ENCODE results near the gene NPR2. TPM values are rescaled to one million over a fixed set of nuclear protein-coding genes. Genes with fewer than 3 reads are reported as not detected.

Gene NPR2
- total RNA-seq, 1 donor from 2014 or later: 40.2 TPM

DNA sequence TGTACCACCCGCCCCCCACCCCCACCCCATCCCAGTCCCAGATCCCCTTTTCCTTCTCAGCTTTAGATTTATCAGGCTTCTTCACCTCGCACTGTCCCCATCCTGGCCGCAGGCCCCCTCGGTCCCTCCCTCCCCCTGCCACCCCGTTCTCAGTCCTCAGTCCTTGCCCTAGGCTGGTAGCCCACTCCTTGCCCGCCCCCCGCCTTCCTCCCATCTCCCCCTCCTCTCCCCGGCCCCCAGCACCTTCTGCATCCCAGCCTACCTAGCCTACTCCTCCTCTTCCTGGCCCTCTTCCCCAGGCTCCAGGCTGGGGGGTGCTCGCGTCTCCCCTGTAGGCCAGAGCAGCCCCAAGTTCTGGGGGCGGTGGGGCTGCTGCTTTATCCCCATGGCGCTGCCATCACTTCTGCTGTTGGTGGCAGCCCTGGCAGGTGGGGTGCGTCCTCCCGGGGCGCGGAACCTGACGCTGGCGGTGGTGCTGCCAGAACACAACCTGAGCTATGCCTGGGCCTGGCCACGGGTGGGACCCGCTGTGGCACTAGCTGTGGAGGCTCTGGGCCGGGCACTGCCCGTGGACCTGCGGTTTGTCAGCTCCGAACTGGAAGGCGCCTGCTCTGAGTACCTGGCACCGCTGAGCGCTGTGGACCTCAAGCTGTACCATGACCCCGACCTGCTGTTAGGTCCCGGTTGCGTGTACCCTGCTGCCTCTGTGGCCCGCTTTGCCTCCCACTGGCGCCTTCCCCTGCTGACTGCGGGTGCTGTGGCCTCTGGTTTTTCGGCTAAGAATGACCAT is 828 bp downstream of the NPR2 start:
- TF ChIP-seq, protein P1, sequence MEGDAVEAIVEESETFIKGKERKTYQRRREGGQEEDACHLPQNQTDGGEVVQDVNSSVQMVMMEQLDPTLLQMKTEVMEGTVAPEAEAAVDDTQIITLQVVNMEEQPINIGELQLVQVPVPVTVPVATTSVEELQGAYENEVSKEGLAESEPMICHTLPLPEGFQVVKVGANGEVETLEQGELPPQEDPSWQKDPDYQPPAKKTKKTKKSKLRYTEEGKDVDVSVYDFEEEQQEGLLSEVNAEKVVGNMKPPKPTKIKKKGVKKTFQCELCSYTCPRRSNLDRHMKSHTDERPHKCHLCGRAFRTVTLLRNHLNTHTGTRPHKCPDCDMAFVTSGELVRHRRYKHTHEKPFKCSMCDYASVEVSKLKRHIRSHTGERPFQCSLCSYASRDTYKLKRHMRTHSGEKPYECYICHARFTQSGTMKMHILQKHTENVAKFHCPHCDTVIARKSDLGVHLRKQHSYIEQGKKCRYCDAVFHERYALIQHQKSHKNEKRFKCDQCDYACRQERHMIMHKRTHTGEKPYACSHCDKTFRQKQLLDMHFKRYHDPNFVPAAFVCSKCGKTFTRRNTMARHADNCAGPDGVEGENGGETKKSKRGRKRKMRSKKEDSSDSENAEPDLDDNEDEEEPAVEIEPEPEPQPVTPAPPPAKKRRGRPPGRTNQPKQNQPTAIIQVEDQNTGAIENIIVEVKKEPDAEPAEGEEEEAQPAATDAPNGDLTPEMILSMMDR (IDR thresholded peaks at IDR 0.05): no peak
- no peaks in the 10 kb centered on the region for H3K27me3 Mint-ChIP-seq (ENCODE audit: low read depth)
- H3K4me1 Mint-ChIP-seq (ENCODE audit: low read depth): peaks cover 49% of the 10 kb centered on the region
- DNase-seq (ENCODE audit: low spot score): no peak
- peak overlapping the region; percentile 63 for H3K4me3 Mint-ChIP-seq (ENCODE audit: unreplicated experiment)
- no peaks in the 10 kb centered on the region for H3K9me3 Mint-ChIP-seq (ENCODE audit: low read depth)
- no peak overlapping the region for H3K27ac Mint-ChIP-seq (ENCODE audit: unreplicated experiment)
- no peaks in the 10 kb centered on the region for H3K36me3 Mint-ChIP-seq (ENCODE audit: low read depth)

DNA sequence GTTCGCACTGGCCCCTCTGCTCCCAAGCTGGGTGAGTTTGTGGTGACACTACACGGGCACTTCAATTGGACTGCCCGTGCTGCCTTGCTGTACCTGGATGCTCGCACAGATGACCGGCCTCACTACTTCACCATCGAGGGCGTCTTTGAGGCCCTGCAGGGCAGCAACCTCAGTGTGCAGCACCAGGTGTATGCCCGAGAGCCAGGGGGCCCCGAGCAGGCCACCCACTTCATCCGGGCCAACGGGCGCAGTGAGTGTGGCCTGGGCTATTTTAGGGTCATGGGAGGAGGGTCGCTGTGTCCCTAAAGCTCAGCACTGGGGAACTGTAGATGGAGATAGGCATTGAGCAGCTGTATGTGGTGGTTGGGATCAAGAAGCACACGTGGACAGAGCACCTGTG is 1.4 kb downstream of the NPR2 start:
- Mint-ChIP-seq H3K27me3 (ENCODE audit: low read depth) (no peaks in the 10 kb centered on the region), H3K4me1 (ENCODE audit: low read depth) (peaks cover 51% of the 10 kb centered on the region), H3K4me3 (ENCODE audit: unreplicated experiment) (peak overlapping the region; percentile 63), H3K36me3 (ENCODE audit: low read depth) (no peaks in the 10 kb centered on the region), H3K9me3 (ENCODE audit: low read depth) (no peaks in the 10 kb centered on the region), H3K27ac (ENCODE audit: unreplicated experiment) (no peak overlapping the region)
- no peak for DNase-seq (ENCODE audit: low spot score)
- TF ChIP-seq, protein P1 (IDR thresholded peaks at IDR 0.05): no peak

DNA sequence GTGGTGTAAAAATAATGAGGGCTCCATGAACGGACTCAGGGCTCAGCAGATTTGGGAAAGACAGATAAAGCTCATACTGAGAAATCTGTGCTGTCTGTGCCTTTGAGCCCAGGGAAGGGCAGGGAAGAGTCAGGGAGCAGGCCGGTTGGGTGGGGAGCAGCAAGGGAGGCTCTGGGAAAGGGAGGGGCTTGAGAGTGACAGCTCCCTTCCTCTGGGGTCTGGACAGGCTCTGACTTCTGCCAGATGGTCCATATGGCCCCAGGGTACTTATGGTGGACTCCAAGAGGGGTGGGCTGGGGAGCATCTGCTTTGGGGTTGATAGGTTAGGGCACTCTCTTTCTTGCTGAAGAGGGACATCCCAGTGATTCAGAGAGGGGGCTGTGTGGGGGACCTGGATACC is 2.1 kb downstream of the NPR2 start:
- no peaks in the 10 kb centered on the region for H3K9me3 Mint-ChIP-seq (ENCODE audit: low read depth)
- no peaks in the 10 kb centered on the region for H3K36me3 Mint-ChIP-seq (ENCODE audit: low read depth)
- H3K4me3 Mint-ChIP-seq (ENCODE audit: unreplicated experiment): peak overlapping the region; percentile 63
- H3K4me1 Mint-ChIP-seq (ENCODE audit: low read depth): peaks cover 57% of the 10 kb centered on the region
- TF ChIP-seq, protein P1 (IDR thresholded peaks at IDR 0.05): no peak
- no peaks in the 10 kb centered on the region for H3K27me3 Mint-ChIP-seq (ENCODE audit: low read depth)
- no peak for DNase-seq (ENCODE audit: low spot score)
- no peak overlapping the region for H3K27ac Mint-ChIP-seq (ENCODE audit: unreplicated experiment)

DNA sequence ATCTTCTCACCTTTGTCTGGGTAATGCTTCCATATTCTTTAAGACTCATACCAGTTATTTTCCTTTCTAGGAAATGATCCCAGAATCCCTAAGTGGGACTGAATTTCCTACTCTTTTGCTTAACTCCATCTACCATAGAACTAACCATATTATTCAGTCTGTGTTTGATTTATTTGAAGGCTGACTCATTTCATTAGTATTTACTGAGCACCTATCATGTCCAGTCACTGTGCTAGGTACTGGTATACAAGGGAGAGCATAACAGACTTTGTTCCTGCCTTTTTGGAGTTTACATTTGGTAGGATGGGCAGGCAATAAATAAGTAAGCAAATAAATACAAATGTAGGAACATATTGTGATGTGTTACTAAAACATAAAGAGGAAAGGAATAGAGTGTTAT is 4.3 kb downstream of the NPR2 start:
- no peaks in the 10 kb centered on the region for H3K27me3 Mint-ChIP-seq (ENCODE audit: low read depth)
- H3K27ac Mint-ChIP-seq (ENCODE audit: unreplicated experiment): no peak overlapping the region
- H3K4me1 Mint-ChIP-seq (ENCODE audit: low read depth): peaks cover 56% of the 10 kb centered on the region
- no peak overlapping the region for H3K4me3 Mint-ChIP-seq (ENCODE audit: unreplicated experiment)
- no peaks in the 10 kb centered on the region for H3K9me3 Mint-ChIP-seq (ENCODE audit: low read depth)
- H3K36me3 Mint-ChIP-seq (ENCODE audit: low read depth): peaks cover 7% of the 10 kb centered on the region
- DNase-seq (ENCODE audit: low spot score): no peak
- TF ChIP-seq, protein P1 (IDR thresholded peaks at IDR 0.05): no peak

DNA sequence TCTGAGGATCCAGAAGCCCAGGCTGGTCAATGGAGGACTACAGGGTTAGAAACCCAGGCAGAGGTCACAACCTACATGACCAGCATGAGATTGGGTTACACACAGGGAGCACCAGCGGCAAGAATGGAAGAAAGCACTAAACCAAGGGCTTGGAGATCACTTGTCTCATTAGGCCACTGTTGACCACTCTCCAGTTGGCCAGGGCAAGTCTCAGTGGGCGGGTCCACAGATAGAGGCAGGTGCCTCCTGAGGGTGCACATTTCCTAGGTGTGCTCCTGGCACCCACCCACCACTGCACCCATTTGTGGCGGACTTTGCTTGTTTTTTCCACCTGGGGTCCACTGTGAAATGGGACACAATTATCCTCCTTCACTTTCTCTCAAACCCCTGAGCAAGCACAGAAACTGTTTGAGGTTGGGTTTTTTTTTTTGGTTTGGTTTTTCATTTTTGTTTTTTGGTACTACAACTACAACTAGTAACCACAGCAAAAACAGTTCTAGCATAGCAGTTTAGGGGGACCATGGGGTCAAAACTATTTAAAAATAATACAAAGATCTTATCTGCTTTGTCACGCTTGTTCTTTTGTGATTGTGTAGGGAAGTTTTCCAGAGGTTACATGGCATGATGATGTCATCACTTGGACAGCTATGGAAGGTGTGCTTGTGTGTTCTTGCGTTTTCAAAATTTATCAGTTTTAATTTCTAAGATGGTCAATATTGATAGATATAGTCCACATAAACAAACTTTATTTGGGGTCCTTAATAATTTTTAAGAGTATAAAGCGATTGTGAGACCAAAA is 6.1 kb downstream of the NPR2 start:
- Mint-ChIP-seq H3K4me1 (ENCODE audit: low read depth) (peaks cover 51% of the 10 kb centered on the region), H3K4me3 (ENCODE audit: unreplicated experiment) (no peak overlapping the region), H3K27me3 (ENCODE audit: low read depth) (no peaks in the 10 kb centered on the region), H3K27ac (ENCODE audit: unreplicated experiment) (no peak overlapping the region), H3K36me3 (ENCODE audit: low read depth) (peaks cover 20% of the 10 kb centered on the region), H3K9me3 (ENCODE audit: low read depth) (no peaks in the 10 kb centered on the region)
- TF ChIP-seq, protein P1 (IDR thresholded peaks at IDR 0.05): no peak
- no peak for DNase-seq (ENCODE audit: low spot score)

Measured in chondrocyte (in vitro differentiated cells).